Left kidney (tissue), 2 donors: Measurements from ENCODE around the gene PSMC1. TPM values are rescaled to one million over a fixed set of nuclear protein-coding genes. Genes with fewer than 3 reads are reported as not detected.

Experiments used
- DNase-seq: peaks from one replicate; pipeline ENCODE4 v3.0.0-alpha.2; 2013
- polyA plus RNA-seq: library from polyadenylated mRNA; unstranded; fragments of 120-200 nt; gene quantifications from one replicate; pipeline ENCODE4 v1.2.1, GENCODE V29; 2013; ENCODE audit not compliant: insufficient read length

Gene PSMC1
- polyA plus RNA-seq, 1 donor, result 150 TPM

GRCh38 chr14:90275458-90275814 lies 19.1 kb downstream of the PSMC1 start:
- no peak for DNase-seq

DNA sequence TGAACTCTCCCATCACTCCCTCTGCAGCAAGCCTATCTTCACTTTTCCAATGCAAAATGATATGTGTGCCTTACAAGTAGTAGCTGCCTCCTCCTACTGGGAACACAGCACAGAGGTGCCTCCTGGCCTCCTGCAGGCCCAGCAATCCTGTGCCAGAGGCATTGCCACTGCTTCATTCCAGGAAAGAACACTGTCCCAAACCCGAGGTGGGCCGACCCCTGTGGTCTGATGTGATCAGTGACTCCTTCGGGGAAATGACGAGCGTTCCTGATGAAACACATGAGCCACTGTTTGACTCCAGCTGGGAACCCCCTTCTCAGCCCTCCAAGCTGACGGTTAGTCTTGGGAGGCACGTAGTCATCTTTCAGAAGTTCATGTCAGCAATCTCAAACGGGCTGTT lies 19.5 kb downstream of the PSMC1 start:
- DNase-seq, result no peak

GRCh38 chr14:90276646-90277367 lies 20.5 kb downstream of the PSMC1 start:
- DNase-seq, result no peak

- DNase-seq, result no peak
These were observed 21.3 kb downstream of the PSMC1 start for GRCh38 chr14:90277581-90278198.

- no peak for DNase-seq
These were observed 22.1 kb downstream of the PSMC1 start for GRCh38 chr14:90278199-90279175.

GRCh38 chr14:90280096-90280495 lies 23.7 kb downstream of the PSMC1 start:
- no peak for DNase-seq

- DNase-seq, result no peak
These were observed 24.9 kb downstream of the PSMC1 start for GRCh38 chr14:90281261-90281660.

GRCh38 chr14:90281756-90282155 lies 25.4 kb downstream of the PSMC1 start:
- DNase-seq, result no peak

GRCh38 chr14:90287791-90288190 lies 31.4 kb downstream of the PSMC1 start:
- no peak for DNase-seq

GRCh38 chr14:90288651-90289355 lies 32.5 kb downstream of the PSMC1 start:
- no peak for DNase-seq

- DNase-seq, result no peak
These were observed 34.1 kb downstream of the PSMC1 start for GRCh38 chr14:90290337-90291011.

DNA sequence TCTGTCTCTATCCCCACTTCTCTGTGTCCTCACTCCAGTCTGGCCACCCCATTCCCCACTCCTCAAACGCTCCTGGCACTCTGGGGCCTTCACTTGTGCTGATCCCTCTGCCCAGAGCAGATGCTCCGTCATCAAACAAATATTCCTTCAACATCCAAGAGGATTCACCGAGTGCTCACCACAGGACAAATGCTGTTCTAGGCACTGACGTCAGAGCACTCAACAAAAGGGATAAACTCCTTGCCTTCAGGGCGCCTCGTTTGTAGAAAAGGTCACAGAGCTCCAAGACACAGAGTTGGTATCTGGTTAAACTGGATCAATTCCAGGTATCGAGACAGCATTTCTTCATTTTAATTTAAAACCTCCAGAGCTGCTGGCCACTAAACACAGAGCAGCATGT lies 35.3 kb downstream of the PSMC1 start:
- DNase-seq, result no peak

- DNase-seq, result no peak
These were observed 37.7 kb downstream of the PSMC1 start for GRCh38 chr14:90293766-90294730.

DNA sequence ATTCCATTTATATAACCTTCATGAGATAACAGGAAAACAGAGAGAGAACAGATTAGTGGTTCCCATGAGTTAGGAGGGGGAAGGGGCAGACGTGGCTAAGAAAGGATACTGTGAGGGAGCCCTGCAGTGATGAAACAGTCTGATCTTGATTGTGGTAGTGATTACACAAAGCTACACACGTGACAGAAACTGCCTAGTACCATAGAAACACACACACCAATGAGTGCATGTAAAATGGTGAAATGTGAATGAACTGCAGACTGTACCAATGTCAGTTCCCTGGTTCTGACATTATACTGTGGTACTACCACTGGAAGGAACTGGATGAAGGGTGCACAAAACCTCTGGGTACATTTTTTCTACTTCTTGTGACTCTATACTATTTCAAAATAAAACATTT lies 38.5 kb downstream of the PSMC1 start:
- DNase-seq, result no peak

- DNase-seq, result peak; percentile 21
These were observed 39.6 kb downstream of the PSMC1 start for GRCh38 chr14:90295870-90296516.

DNA sequence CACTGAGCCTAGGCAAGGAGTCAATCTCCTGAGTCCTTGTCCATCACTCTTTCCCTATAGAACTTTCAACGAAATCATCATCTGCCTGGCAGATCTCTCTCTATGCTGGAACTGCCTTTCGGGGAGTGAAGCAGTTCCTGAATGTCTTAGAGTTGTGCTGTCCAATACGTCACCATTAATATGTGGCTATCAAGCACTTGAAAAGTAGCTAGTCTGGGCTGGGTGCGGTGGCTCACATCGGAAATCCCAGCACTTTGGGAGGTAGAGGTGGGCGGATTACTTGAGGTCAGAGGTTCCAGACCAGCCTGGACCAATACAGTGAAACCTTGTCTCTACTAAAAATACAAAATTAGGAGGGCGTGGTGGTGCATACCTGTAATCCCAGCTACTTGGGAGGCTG lies 40.3 kb downstream of the PSMC1 start:
- no peak for DNase-seq

- DNase-seq, result no peak
These were observed 41.7 kb downstream of the PSMC1 start for GRCh38 chr14:90297876-90298629.

DNA sequence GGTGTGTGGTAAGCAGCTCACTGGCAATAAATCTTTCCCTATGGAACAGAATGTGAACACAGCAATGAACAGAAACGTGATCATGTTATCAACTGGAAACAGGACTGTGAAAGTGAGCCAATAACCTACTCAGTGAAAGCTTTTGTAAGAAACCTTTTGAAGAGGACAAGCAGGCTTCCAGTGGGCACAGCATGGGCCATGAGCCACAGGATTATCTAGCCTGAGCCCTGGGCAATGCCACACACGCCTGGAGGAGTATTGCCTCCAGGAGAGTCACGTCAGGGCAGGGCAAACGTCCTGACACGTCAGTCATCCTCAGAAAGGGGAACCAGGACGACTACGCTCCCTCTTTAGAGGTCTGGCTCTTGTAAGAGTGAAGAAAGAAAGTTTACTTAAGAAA lies 43.1 kb downstream of the PSMC1 start:
- DNase-seq, result no peak

DNA sequence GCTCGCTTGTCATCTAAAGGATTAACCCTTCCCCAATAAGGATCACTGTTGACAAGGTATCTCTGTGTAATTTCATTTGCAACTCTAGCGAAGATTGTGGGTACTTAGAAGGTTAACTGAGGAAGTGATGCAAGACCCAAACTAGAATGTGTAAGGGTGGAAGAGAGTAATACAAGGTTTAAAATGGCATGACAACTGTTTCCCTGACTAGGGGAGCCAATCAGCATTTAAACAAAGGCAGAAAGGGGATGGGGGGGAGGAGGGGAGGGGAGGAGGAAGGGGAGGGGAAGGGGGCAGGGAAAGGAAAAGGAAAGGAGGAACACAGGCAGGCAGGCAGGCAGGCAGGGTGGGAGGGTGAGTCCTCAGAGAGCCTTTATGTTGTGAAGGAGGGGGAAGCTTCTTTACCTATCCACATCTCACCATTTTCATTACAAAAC lies 44.3 kb downstream of the PSMC1 start:
- no peak for DNase-seq
